GM12878 (cell line): ENCODE data around the gene C21orf58. TPM values are rescaled to one million over a fixed set of nuclear protein-coding genes. Genes with fewer than 3 reads are reported as not detected.

Source experiments
- ATAC-seq: fragments of 200-7000 bp; cut with Tn5 transposase; 3 replicates; pipeline ENCODE4 v1.9.1; 2020; ENCODE audit warnings: mild to moderate bottlenecking, moderate library complexity
- BruUV-seq: library from RNA; stranded (reverse); fragments of 400-500 nt; replicated peaks from 2 replicates; lab custom pipeline; 2021; lab: Mats Ljungman, UMichigan
- CTCF ChIA-PET: fragments of 300-600 bp; sonication (Branson Sonifier 250); formaldehyde crosslinking; extraction: SDS; loops from one replicate; lab custom pipeline; 2021; ENCODE audit warnings: inconsistent platforms; lab: Yijun Ruan, JAX
- POLR2A ChIA-PET: fragments of 350-600 bp; formaldehyde crosslinking; extraction: SDS; loops from one replicate; lab custom pipeline; 2021; ENCODE audit warnings: inconsistent platforms; lab: Charles Lee
- RAD21 ChIA-PET: fragments of 300-600 bp; sonication (Branson Sonifier 250); formaldehyde crosslinking; loops from one replicate; lab custom pipeline; 2023; ENCODE audit warnings: antibody characterized with exemption; ENCODE audit not compliant: unreplicated experiment; lab: Charles Lee
- SMC1A ChIA-PET: fragments of 300-600 bp; sonication (Branson Sonifier 250); formaldehyde crosslinking; loops from one replicate; lab custom pipeline; 2023; ENCODE audit not compliant: unreplicated experiment, uncharacterized antibody; lab: Charles Lee
- DNase-seq: peaks from one replicate; pipeline ENCODE4 v3.0.0-alpha.2; 2011; ENCODE audit warnings: low read depth, low spot score
- FAIRE-seq: peaks from 3 replicates; lab custom pipeline; 2011; peaks lifted over from hg19 to GRCh38; lab: Jason Lieb, UNC
- H2AFZ ChIP-seq: 2 replicates; pipeline ENCODE4 v1.6.0; 2011; ENCODE audit warnings: low read depth, low read length, control low read depth; ENCODE audit not compliant: control insufficient read depth
- H3K27ac ChIP-seq: 2 replicates; pipeline ENCODE4 v1.5.1; 2011; ENCODE audit warnings: control low read depth; ENCODE audit not compliant: control insufficient read depth, insufficient read depth
- H3K27me3 ChIP-seq, 2 experiments: replicated peaks in 1 of 2; 2 replicates each; pipeline versions ENCODE4 v1.6.0 to v1.6.1; 2011; ENCODE audit warnings: low read length in 1 of 2; ENCODE audit not compliant: control insufficient read depth in 2 of 2, insufficient read depth in 2 of 2
- H3K36me3 ChIP-seq, 2 experiments: 2 replicates each; pipeline ENCODE4 v1.5.1; 2011; ENCODE audit warnings: low read length in 1 of 2; ENCODE audit not compliant: control insufficient read depth in 2 of 2, insufficient read depth in 2 of 2
- H3K4me1 ChIP-seq: 2 replicates; pipeline ENCODE4 v1.6.1; 2011; ENCODE audit warnings: mild to moderate bottlenecking, low read length, moderate library complexity, mixed read lengths; ENCODE audit not compliant: control insufficient read depth, insufficient read depth
- H3K4me2 ChIP-seq: 2 replicates; pipeline ENCODE4 v1.6.0; 2011; ENCODE audit warnings: control low read depth; ENCODE audit not compliant: control insufficient read depth, insufficient read depth
- H3K4me3 ChIP-seq: fragments of 200-600 bp; sonication (generic); 2 replicates; pipeline ENCODE4 v1.5.1; 2016
- H3K79me2 ChIP-seq: 2 replicates; pipeline ENCODE4 v1.6.0; 2011; ENCODE audit warnings: low read length; ENCODE audit not compliant: control insufficient read depth, insufficient read depth
- H3K9ac ChIP-seq: 2 replicates; pipeline ENCODE4 v1.8.0; 2011; ENCODE audit warnings: low read length, control low read depth, mixed read lengths; ENCODE audit not compliant: control insufficient read depth, insufficient read depth
- H3K9me3 ChIP-seq: replicated peaks from 3 replicates; pipeline ENCODE4 v1.5.1; 2011; ENCODE audit warnings: mild to moderate bottlenecking, low read length; ENCODE audit not compliant: control insufficient read depth, insufficient read depth
- H4K20me1 ChIP-seq: 2 replicates; pipeline ENCODE4 v1.6.0; 2011; ENCODE audit not compliant: control insufficient read depth, insufficient read depth
- CEBPB ChIP-seq, 2 experiments: fragments of 150-350 bp in 1 of 2; IDR thresholded peaks; 2 replicates each; pipeline ENCODE4 v1.6.1; 2012 to 2014; ENCODE audit warnings: low read depth in 2 of 2, low read length in 2 of 2, borderline replicate concordance in 1 of 2, inconsistent platforms in 1 of 2
- DPF2 ChIP-seq: fragments of 450-650 bp; IDR thresholded peaks from 2 replicates; pipeline ENCODE4 v1.6.1; 2017; ENCODE audit warnings: mild to moderate bottlenecking
- EZH2 ChIP-seq: IDR thresholded peaks from 2 replicates; pipeline ENCODE4 v1.6.1; 2012; ENCODE audit warnings: low read depth, mild to moderate bottlenecking, control low read depth, inconsistent platforms, low read length, borderline replicate concordance; ENCODE audit not compliant: control insufficient read depth
- TARDBP ChIP-seq: IDR thresholded peaks from 2 replicates; pipeline ENCODE4 v1.6.1; 2016; ENCODE audit warnings: borderline replicate concordance
- WRNIP1 ChIP-seq: IDR thresholded peaks from 2 replicates; pipeline ENCODE4 v1.6.1; 2011; ENCODE audit warnings: low read depth, low read length, improper control_type of control experiment, borderline replicate concordance
- ZNF207 ChIP-seq: fragments of 450-650 bp; IDR thresholded peaks from 2 replicates; pipeline ENCODE4 v1.6.1; 2014; ENCODE audit warnings: antibody characterized with exemption, mild to moderate bottlenecking, borderline replicate concordance
- ZNF24 ChIP-seq: fragments of 450-650 bp; IDR thresholded peaks from 2 replicates; pipeline ENCODE4 v1.6.1; 2017; ENCODE audit warnings: antibody characterized with exemption, mild to moderate bottlenecking
- WGBS: methylation state at CpG from one replicate; pipeline ENCODE4 v1.1.6; 2016; ENCODE audit warnings: low lambda C conversion rate; ENCODE audit not compliant: insufficient replicate concordance, insufficient coverage; ENCODE audit errors: missing lambda C conversion rate; 5-methylcytosine and 5-hydroxymethylcytosine counted together
- in situ Hi-C: fragments of 300-500 bp; cut with MboI; formaldehyde crosslinking; loops from 9 replicates; pipeline ENCODE4 v1.14.3; 2018; ENCODE audit warnings: mixed read lengths
- intact Hi-C: fragments of 100-400 bp; cut with micrococcal nuclease; formaldehyde crosslinking; loops from one replicate; pipeline ENCODE4 v1.14.2; 2022; ENCODE audit not compliant: unreplicated experiment
- polyA plus RNA-seq, 11 experiments: library from polyadenylated mRNA; depleted of rRNA in 4 of 11; unstranded in 6 of 11; stranded (reverse) in 5 of 11; fragments of >200 nt; fragmentation: Nextera tagmentation in 4 of 11; fragmentation: Illumina TruSeq in 1 of 11; extraction: Ambion mirVana in 4 of 11; extraction: Trizol in 1 of 11; gene quantifications; 1 replicate in 1 of 11; 2 replicates in 10 of 11; pipeline versions ENCODE4 v1.2.1 to v1.2.3, GENCODE V29; 2011 to 2016; ENCODE audit warnings: inconsistent platforms in 2 of 11, missing spikeins in 2 of 11, low read depth in 1 of 11
- total RNA-seq, 4 experiments: library from RNA; depleted of rRNA in 3 of 4; stranded (reverse); fragments of >200 nt in 3 of 4; fragmentation: Illumina TruSeq in 1 of 4; extraction: Trizol in 1 of 4; gene quantifications; 2 replicates each; pipeline versions ENCODE4 v1.2.1 to v1.2.3, GENCODE V29; 2013 to 2021
- TF ChIP-seq, protein P1 (sequence below): IDR thresholded peaks from 2 replicates; pipeline ENCODE4 v1.6.1; 2011; ENCODE audit warnings: low read depth, low read length, improper control_type of control experiment, borderline replicate concordance
- TF ChIP-seq, protein P2 (sequence below): IDR thresholded peaks from 2 replicates; pipeline ENCODE4 v1.6.1; 2012; ENCODE audit warnings: low read depth, low read length, improper control_type of control experiment

The C21orf58 gene
- total and polyA plus RNA-seq, 10 of the 15 experiments (the other 5 are each of a cell fraction or from before 2014, with no cell fraction given), result 1.1 to 22.3 (median 11.8) TPM

DNA sequence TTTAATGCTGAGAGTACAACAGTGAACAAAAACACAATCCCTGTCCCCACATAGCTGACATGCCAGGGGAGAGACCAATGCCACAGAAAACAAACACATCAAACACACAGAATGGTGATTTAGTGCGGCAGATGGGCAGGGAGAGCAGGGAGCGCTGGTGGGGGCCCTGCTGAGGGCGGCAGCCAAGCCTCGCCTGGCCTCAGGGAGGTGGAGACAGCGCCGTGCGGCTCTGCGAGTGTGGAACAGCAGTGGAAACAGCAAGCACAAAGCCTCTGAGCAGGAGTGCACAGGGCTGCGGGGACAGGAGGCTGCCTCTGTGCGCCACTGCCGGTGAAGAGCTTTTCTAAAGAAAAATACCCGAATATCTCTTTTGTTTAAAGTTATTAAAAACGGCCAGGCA, 55.3 kb downstream of the C21orf58 start:
- Histone ChIP-seq H3K27me3 (no peaks in the 10 kb centered on the region), H4K20me1 (no peaks in the 10 kb centered on the region), H3K4me3 (no peak overlapping the region), H3K27ac (no peak overlapping the region), H3K4me2 (no peak overlapping the region), H3K4me1 (no peaks in the 10 kb centered on the region), H2AFZ (no peak overlapping the region), H3K79me2 (no peaks in the 10 kb centered on the region), H3K36me3 (peaks cover 29 to 33% of the 10 kb centered on the region in 2 experiments)
- CTCF ChIA-PET, result no interaction called here
- RAD21 ChIA-PET, result no interaction called here
- BruUV-seq, result no TSS peak
- no peak for FAIRE-seq
- in situ Hi-C loops (no loop called here), intact Hi-C loops (no loop called here)
- ATAC-seq, result no peak
- SMC1A ChIA-PET, result interaction anchor here (0.9 to 1.2 kb wide), 2 partner anchors 11 to 38 kb away, joined by 3 to 4 read pairs; no protein-coding TSS in a partner anchor
- 98% methylated on average over 13 of the region's 13 CpGs for WGBS
- POLR2A ChIA-PET, result no interaction called here
- TF ChIP-seq CEBPB (IDR thresholded peaks at IDR 0.05; ENCODE audit: borderline replicate concordance in 1 of 2, low read depth in 2 of 2, low read length in 2 of 2) (no peak), DPF2 (no peak), ZNF24 (no peak), ZNF207 (no peak), WRNIP1 (no peak), EZH2 (no peak), TARDBP (no peak)
- TF ChIP-seq, protein P1, sequence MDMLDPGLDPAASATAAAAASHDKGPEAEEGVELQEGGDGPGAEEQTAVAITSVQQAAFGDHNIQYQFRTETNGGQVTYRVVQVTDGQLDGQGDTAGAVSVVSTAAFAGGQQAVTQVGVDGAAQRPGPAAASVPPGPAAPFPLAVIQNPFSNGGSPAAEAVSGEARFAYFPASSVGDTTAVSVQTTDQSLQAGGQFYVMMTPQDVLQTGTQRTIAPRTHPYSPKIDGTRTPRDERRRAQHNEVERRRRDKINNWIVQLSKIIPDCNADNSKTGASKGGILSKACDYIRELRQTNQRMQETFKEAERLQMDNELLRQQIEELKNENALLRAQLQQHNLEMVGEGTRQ, result no peak
- TF ChIP-seq, protein P2, sequence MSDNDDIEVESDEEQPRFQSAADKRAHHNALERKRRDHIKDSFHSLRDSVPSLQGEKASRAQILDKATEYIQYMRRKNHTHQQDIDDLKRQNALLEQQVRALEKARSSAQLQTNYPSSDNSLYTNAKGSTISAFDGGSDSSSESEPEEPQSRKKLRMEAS, result no peak
- TF ChIP-seq, all 136 proteins: peak for 0
- Histone ChIP-seq H3K9me3 (no peaks in the 10 kb centered on the region), H3K9ac (no peak overlapping the region)
- no peak for DNase-seq
